Measurements from ENCODE around the gene WFIKKN1.

The WFIKKN1 gene

GRCh38 chr16:630815-631405 is at the start of gene WFIKKN1:
WFIKKN1 (plus strand) TSS chr16:630985; CDS start chr16:631254, 269 bp downstream.
- no peak within 1 kb of the TSS for H3K4me3 ChIP-seq (ENCODE audit: low read depth, low read length)
- TF ChIP-seq CTCF (IDR thresholded peaks at IDR 0.05; ENCODE audit: low read depth, low read length, missing control alignments) = no peak
- DNase-seq (ENCODE audit: low read depth) = no peak

- TF ChIP-seq CTCF (IDR thresholded peaks at IDR 0.05; ENCODE audit: low read depth, low read length, missing control alignments) = no peak
- DNase-seq (ENCODE audit: low read depth) = no peak
- no peak overlapping the region for H3K4me3 ChIP-seq (ENCODE audit: low read depth, low read length)
These were observed 48.6 kb upstream of the WFIKKN1 start for GRCh38 chr16:582218-582613.

GRCh38 chr16:582614-583331 is 48.0 kb upstream of the WFIKKN1 start:
- no peak overlapping the region for H3K4me3 ChIP-seq (ENCODE audit: low read depth, low read length)
- no peak for DNase-seq (ENCODE audit: low read depth)
- no peak for TF ChIP-seq CTCF (IDR thresholded peaks at IDR 0.05; ENCODE audit: low read depth, low read length, missing control alignments)

GRCh38 chr16:583470-583814 is 47.3 kb upstream of the WFIKKN1 start:
- no peak for DNase-seq (ENCODE audit: low read depth)
- no peak for TF ChIP-seq CTCF (IDR thresholded peaks at IDR 0.05; ENCODE audit: low read depth, low read length, missing control alignments)
- no peak overlapping the region for H3K4me3 ChIP-seq (ENCODE audit: low read depth, low read length)

- TF ChIP-seq CTCF (IDR thresholded peaks at IDR 0.05; ENCODE audit: low read depth, low read length, missing control alignments) = no peak
- no peak overlapping the region for H3K4me3 ChIP-seq (ENCODE audit: low read depth, low read length)
- no peak for DNase-seq (ENCODE audit: low read depth)
These were observed 46.8 kb upstream of the WFIKKN1 start for GRCh38 chr16:583815-584591.

GRCh38 chr16:585351-585750 is 45.4 kb upstream of the WFIKKN1 start:
- no peak for DNase-seq (ENCODE audit: low read depth)
- no peak for TF ChIP-seq CTCF (IDR thresholded peaks at IDR 0.05; ENCODE audit: low read depth, low read length, missing control alignments)
- no peak overlapping the region for H3K4me3 ChIP-seq (ENCODE audit: low read depth, low read length)
